ENCODE data around the gene PLCXD1.
"Not testable (repeated sequence)": the region's sequence is repeated elsewhere in the genome, so short reads cannot be mapped to it uniquely, and the experiment has no call there.

Gene PLCXD1

GRCh38 chrX:253451-254297, 27.5 kb upstream of the PLCXD1 start:
- DNase-seq (ENCODE audit: low read depth), result no peak
- H3K4me3 ChIP-seq (ENCODE audit: low read depth, low read length), result no peak overlapping the region

GRCh38 chrX:254630-255215, 26.5 kb upstream of the PLCXD1 start:
- DNase-seq (ENCODE audit: low read depth), result no peak
- H3K4me3 ChIP-seq (ENCODE audit: low read depth, low read length), result no peak overlapping the region
- TF ChIP-seq CTCF (IDR thresholded peaks at IDR 0.05; ENCODE audit: low read depth, low read length, missing control alignments), result no peak

More at GRCh38 chrX:253451-254297, 27.5 kb upstream of the PLCXD1 start:
- TF ChIP-seq CTCF (IDR thresholded peaks at IDR 0.05; ENCODE audit: low read depth, low read length, missing control alignments), result no peak

GRCh38 chrX:255923-256331, 25.3 kb upstream of the PLCXD1 start:
- DNase-seq (ENCODE audit: low read depth), result no peak
- no peak for TF ChIP-seq CTCF (IDR thresholded peaks at IDR 0.05; ENCODE audit: low read depth, low read length, missing control alignments)
- no peak overlapping the region for H3K4me3 ChIP-seq (ENCODE audit: low read depth, low read length)

- DNase-seq (ENCODE audit: low read depth); H3K4me3 ChIP-seq (ENCODE audit: low read depth, low read length): not testable (repeated sequence)
Measured at GRCh38 chrX:257054-257453, 24.1 kb upstream of the PLCXD1 start.

DNA sequence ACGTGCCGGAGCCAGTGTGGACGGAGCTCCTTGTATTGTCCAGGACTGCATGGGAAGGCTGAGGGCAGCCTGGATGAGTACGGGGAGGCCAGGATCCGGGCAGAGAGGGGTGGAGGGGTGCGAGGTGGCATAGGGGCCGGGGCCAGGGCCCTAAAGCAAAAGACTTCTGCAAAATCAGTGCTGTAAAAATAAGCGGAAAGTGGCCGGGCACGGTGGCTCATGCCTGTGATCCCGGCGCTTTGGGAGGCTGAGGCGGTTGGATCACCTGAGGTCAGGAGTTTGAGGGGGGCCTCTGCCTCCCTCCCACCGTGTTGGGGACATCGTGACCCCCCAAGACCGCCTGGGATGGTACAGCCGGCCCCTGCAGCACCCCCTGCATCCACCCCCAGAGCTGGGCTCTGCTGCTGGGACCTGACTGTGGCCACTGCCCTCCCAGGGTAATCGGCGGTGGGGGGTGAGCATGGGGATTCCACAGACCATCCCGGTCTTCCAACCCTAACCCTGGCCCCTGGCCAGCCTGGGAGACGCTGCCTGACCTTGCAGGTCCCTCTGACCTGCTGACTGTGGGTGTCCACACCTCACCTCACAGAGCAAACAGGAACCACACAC, 23.4 kb upstream of the PLCXD1 start:
- no peak for DNase-seq (ENCODE audit: low read depth)
- H3K4me3 ChIP-seq (ENCODE audit: low read depth, low read length), result no peak overlapping the region
- TF ChIP-seq CTCF (IDR thresholded peaks at IDR 0.05; ENCODE audit: low read depth, low read length, missing control alignments), result no peak

GRCh38 chrX:258291-259040, 22.7 kb upstream of the PLCXD1 start:
- no peak for TF ChIP-seq CTCF (IDR thresholded peaks at IDR 0.05; ENCODE audit: low read depth, low read length, missing control alignments)
- H3K4me3 ChIP-seq (ENCODE audit: low read depth, low read length), result no peak overlapping the region
- DNase-seq (ENCODE audit: low read depth), result no peak
